Prostate gland (tissue), 2 donors: Measurements from ENCODE around the gene TOX3.

Experiments used
- CTCF ChIP-seq, 4 experiments: fragments of 200-600 bp in 2 of 4; fragments of 450-650 bp in 2 of 4; sonication (generic) in 2 of 4; IDR thresholded peaks; 1 replicate in 3 of 4; 2 replicates in 1 of 4; pipeline ENCODE4 v1.5.1; 2016 to 2019; ENCODE audit warnings: antibody characterized with exemption in 4 of 4, mild to moderate bottlenecking in 2 of 4, moderate library complexity in 2 of 4
- POLR2A ChIP-seq: fragments of 450-650 bp; IDR thresholded peaks from one replicate; pipeline ENCODE4 v1.6.1; 2016; ENCODE audit warnings: antibody characterized with exemption, mild to moderate bottlenecking
- POLR2AphosphoS5 ChIP-seq: sonication (generic); formaldehyde crosslinking; IDR thresholded peaks from one replicate; pipeline ENCODE4 v1.6.1; 2017; ENCODE audit warnings: antibody characterized with exemption

GRCh38 chr16:52466994-52467393 lies 79.9 kb downstream of the TOX3 start:
- TF ChIP-seq CTCF (IDR thresholded peaks at IDR 0.05), result no peak
- TF ChIP-seq POLR2AphosphoS5, result no peak
- no peak for TF ChIP-seq POLR2A
